Measurements from ENCODE around the gene KDM5B.

KDM5B gene

DNA sequence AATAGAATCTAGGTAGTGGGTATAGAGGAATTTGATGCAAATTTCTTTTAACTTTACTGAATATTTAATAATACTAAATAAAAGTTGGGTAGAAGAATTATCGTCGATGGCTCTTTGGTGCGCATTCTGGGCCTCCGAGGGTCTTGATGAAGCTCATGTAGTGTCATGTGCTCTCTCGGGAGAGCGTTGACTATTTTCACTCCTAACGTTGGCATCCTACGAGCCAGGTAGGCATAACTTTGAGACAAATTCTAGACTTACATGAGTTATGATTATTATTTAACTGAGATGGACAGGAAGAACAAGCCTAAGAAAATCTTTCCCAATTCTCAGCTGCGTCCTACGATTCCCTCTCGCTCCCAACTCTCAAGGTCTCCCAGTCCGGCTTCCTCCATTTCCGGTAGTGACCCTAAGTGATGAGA lies 2.0 kb upstream of the KDM5B start:
- DNase-seq (ENCODE audit: extremely low spot score) = no peak
- CTCF ChIA-PET = interaction anchor here (0.8 kb wide), 1 partner anchor 158 kb away, joined by 3 read pairs; no protein-coding TSS in a partner anchor
- TF ChIP-seq L3MBTL2 (conservative IDR thresholded peaks at IDR 0.05) (peak; percentile 12; the same call in 1 of the 2 replicates), ZNF384 (IDR thresholded peaks at IDR 0.05) (no peak), HDGF (IDR thresholded peaks at IDR 0.05; ENCODE audit: borderline replicate concordance) (no peak)
- POLR2A ChIA-PET = interaction anchor here (0.6 to 1.9 kb wide), 8 partner anchors 11 to 50 kb away, joined by 3 to 9 read pairs (median 3); no protein-coding TSS in a partner anchor

DNA sequence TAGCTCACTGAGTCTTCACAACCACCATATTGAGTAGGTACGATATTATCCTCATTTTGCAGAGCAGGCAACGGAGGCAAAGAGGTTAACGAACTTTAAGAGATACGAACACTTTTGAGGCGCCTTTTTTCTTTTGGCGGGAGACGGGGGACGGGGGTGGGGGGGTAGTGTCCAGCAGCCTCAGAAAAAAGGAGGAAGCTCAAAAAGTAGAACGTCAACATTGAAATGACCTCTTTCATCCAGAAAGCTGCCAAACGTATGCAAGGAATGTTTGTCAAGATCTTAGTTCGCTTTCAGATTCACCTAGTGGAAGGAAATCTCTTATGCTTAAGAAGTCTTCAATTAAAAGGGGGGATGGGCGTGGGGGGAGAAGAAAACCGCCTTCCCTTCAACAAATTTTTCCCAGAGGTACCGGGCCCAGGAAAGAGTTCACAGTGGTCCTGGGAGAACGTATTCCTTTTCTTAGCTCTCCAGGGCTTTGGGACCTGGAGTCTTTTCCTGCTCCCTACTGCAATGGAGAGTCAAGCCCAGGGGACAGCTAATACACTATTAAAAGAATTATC lies 1.5 kb upstream of the KDM5B start:
- DNase-seq (ENCODE audit: extremely low spot score) = no peak
- no peak for TF ChIP-seq CTBP1 (IDR thresholded peaks at IDR 0.05; ENCODE audit: borderline replicate concordance)
- TF ChIP-seq FOXA1 (IDR thresholded peaks at IDR 0.05) = no peak
- no peak for TF ChIP-seq TARDBP (IDR thresholded peaks at IDR 0.05)
- TF ChIP-seq BHLHE40 (IDR thresholded peaks at IDR 0.05; ENCODE audit: borderline replicate concordance) = no peak
- TF ChIP-seq SP1 (IDR thresholded peaks at IDR 0.05) = no peak
- no peak for TF ChIP-seq SUZ12 (IDR thresholded peaks at IDR 0.05)
- no peak for TF ChIP-seq LEF1 (IDR thresholded peaks at IDR 0.05; ENCODE audit: borderline replicate concordance)
- TF ChIP-seq ARNT (IDR thresholded peaks at IDR 0.05) = no peak
- no peak for TF ChIP-seq NFRKB (IDR thresholded peaks at IDR 0.05)
- TF ChIP-seq, protein P1, sequence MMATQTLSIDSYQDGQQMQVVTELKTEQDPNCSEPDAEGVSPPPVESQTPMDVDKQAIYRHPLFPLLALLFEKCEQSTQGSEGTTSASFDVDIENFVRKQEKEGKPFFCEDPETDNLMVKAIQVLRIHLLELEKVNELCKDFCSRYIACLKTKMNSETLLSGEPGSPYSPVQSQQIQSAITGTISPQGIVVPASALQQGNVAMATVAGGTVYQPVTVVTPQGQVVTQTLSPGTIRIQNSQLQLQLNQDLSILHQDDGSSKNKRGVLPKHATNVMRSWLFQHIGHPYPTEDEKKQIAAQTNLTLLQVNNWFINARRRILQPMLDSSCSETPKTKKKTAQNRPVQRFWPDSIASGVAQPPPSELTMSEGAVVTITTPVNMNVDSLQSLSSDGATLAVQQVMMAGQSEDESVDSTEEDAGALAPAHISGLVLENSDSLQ (IDR thresholded peaks at IDR 0.05) = no peak
- no peak for TF ChIP-seq FOXM1 (IDR thresholded peaks at IDR 0.05; ENCODE audit: borderline replicate concordance)
- no peak for TF ChIP-seq L3MBTL2 (conservative IDR thresholded peaks at IDR 0.05)
- ChIA-PET CTCF (interaction anchor here (0.8 kb wide), 1 partner anchor 158 kb away, joined by 3 read pairs; no protein-coding TSS in a partner anchor), POLR2A (interaction anchor here (0.8 to 1.9 kb wide), 4 partner anchors 10 to 51 kb away, joined by 3 to 9 read pairs (median 3); no protein-coding TSS in a partner anchor)

DNA sequence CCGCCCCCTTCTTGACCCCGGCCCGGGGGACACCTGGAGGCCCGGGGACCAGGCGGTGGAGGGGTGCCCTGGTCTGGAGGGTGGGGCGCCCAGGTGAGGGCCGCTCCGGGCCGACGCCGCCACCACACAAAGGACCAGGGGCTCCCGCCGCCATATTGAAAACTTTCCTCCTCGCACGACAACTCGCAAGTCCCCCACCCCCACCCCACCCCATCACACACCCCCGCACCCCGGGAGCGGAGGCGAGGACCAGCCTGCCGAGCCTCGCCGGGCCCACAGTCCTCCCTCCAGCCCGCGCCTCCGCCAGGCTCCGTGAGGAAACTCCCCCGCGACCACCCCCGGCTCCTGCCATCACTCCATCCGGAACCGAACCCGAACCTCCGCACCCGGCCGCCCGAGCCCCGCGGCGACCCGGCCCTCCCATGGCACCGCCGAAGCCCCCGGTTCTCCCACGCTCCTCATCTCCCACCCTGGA lies 733 bp downstream of the KDM5B start:
- no peak for TF ChIP-seq L3MBTL2 (conservative IDR thresholded peaks at IDR 0.05)
- TF ChIP-seq, protein P1 (IDR thresholded peaks at IDR 0.05) = no peak
- no peak for TF ChIP-seq FOXM1 (IDR thresholded peaks at IDR 0.05; ENCODE audit: borderline replicate concordance)
- no peak for TF ChIP-seq ELF4 (IDR thresholded peaks at IDR 0.05)
- no peak for TF ChIP-seq ARNT (IDR thresholded peaks at IDR 0.05)
- TF ChIP-seq SP1 (IDR thresholded peaks at IDR 0.05) = no peak
- peak; percentile 54 for DNase-seq (ENCODE audit: extremely low spot score)
- POLR2A ChIA-PET = interaction anchor here (1.2 to 1.3 kb wide), 2 partner anchors 11 to 80 kb away, joined by 4 read pairs; no protein-coding TSS in a partner anchor
- CTCF ChIA-PET = no interaction called here

DNA sequence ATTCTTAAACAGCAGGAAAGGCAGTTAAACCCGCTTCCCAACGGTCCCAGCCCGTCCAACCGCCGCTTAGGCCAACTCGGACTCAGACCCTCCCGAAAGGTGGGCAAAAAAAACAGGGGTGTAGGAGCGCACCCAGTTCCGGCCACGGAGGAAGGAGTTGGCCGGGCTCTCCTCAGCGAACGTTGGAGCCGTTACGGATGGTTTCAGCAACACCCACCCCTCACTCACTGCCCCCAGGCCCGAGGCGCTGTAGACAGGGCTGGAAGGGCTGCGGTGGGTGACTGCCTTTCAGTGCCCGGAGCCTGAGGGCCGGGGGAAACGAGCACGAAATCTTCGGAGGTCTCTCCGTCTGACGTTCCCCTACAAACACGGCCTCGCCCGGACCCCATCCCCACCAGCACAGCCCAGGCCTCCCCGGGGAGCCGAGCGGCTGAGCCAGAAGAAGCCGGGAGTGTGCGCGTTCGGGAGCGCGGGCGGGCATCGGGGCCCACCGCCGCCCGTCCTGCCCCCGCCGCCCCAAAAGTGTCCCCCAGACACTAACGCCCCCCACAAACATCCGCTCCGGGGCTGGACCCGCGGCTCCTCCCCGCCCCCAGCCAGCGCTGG lies 1.3 kb downstream of the KDM5B start:
- CTCF ChIA-PET = no interaction called here

DNA sequence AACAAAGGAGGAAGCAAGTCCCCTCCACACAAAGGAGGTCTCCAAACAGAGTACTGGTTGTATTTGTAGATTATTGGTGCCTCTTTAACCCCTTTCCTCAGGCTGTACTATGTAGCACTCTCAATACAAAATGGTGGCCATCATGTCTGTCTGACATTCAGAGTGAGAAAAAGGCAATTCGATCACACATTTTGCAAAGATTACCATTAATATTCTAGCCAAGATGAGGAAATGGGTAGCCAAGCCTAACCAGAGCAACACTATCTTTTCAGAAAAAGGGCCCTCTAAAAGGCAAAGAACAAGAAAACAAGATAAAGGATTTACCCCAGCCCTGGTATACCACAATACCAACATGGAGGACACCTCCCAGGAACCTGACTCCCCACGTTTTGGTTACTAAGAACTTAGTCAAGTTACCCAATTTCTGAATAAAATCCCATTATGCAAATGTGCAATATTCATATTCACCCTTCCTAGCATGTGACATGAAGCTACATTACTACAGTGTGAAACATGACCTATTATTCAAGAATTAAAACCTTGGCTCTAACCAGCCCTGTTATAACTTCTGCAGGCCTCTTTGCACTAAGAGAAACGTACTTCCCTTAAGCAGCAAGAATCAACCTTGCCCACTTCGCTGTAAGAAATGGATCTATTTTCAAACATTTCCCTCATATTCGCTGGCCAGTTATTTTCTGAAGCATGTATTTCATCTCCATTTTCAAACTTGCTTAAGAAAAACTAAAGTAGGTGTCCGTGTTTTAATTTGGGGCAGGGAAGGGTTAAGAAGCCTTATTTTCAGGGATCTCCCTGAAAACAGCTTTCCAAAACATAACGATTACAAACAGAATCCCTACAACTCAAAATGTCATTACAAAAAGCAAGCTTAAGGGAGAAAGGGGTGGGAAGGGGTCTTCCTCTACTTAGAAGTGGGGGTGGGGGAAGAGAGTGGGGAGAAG lies 2.1 kb downstream of the KDM5B start:
- ChIA-PET POLR2A (interaction anchor here (0.6 kb wide), 1 partner anchor 201 kb away, joined by 3 read pairs; the partner anchor contains the start of gene TMEM183A), CTCF (no interaction called here)
- TF ChIP-seq SP1 (IDR thresholded peaks at IDR 0.05) = no peak
- no peak for TF ChIP-seq HDGF (IDR thresholded peaks at IDR 0.05; ENCODE audit: borderline replicate concordance)
- no peak for TF ChIP-seq L3MBTL2 (conservative IDR thresholded peaks at IDR 0.05)
- TF ChIP-seq FOXA1 (IDR thresholded peaks at IDR 0.05) = no peak
- TF ChIP-seq NFRKB (IDR thresholded peaks at IDR 0.05) = no peak
- TF ChIP-seq FOXM1 (IDR thresholded peaks at IDR 0.05; ENCODE audit: borderline replicate concordance) = no peak
- TF ChIP-seq CTBP1 (IDR thresholded peaks at IDR 0.05; ENCODE audit: borderline replicate concordance) = no peak
- TF ChIP-seq LEF1 (IDR thresholded peaks at IDR 0.05; ENCODE audit: borderline replicate concordance) = no peak
- TF ChIP-seq, protein P1 (IDR thresholded peaks at IDR 0.05) = no peak
- no peak for TF ChIP-seq TARDBP (IDR thresholded peaks at IDR 0.05)
- TF ChIP-seq BHLHE40 (IDR thresholded peaks at IDR 0.05; ENCODE audit: borderline replicate concordance) = no peak
- no peak for TF ChIP-seq ZNF384 (IDR thresholded peaks at IDR 0.05)
- TF ChIP-seq ELF4 (IDR thresholded peaks at IDR 0.05) = no peak
- TF ChIP-seq FOXK2 (IDR thresholded peaks at IDR 0.05) = no peak
- no peak for TF ChIP-seq SUZ12 (IDR thresholded peaks at IDR 0.05)
- TF ChIP-seq ARNT (IDR thresholded peaks at IDR 0.05) = no peak
- DNase-seq (ENCODE audit: extremely low spot score) = no peak

More for the DNA sequence above, 1.3 kb downstream of the KDM5B start:
- DNase-seq (ENCODE audit: extremely low spot score) = peak; percentile 45
- POLR2A ChIA-PET = no interaction called here
- TF ChIP-seq FOXM1 (IDR thresholded peaks at IDR 0.05; ENCODE audit: borderline replicate concordance) (no peak), HDGF (IDR thresholded peaks at IDR 0.05; ENCODE audit: borderline replicate concordance) (no peak), NFRKB (IDR thresholded peaks at IDR 0.05) (no peak), ELF4 (IDR thresholded peaks at IDR 0.05) (no peak), SUZ12 (IDR thresholded peaks at IDR 0.05) (no peak), BHLHE40 (IDR thresholded peaks at IDR 0.05; ENCODE audit: borderline replicate concordance) (no peak), ZNF384 (IDR thresholded peaks at IDR 0.05) (no peak), L3MBTL2 (conservative IDR thresholded peaks at IDR 0.05) (no peak), CTBP1 (IDR thresholded peaks at IDR 0.05; ENCODE audit: borderline replicate concordance) (no peak), LEF1 (IDR thresholded peaks at IDR 0.05; ENCODE audit: borderline replicate concordance) (no peak), TARDBP (IDR thresholded peaks at IDR 0.05) (no peak), FOXA1 (IDR thresholded peaks at IDR 0.05) (no peak), ARNT (IDR thresholded peaks at IDR 0.05) (no peak), SP1 (IDR thresholded peaks at IDR 0.05) (no peak), FOXK2 (IDR thresholded peaks at IDR 0.05) (no peak)
- TF ChIP-seq, protein P1 (IDR thresholded peaks at IDR 0.05) = no peak

Data from HEK293T (cell line).